HCT116 (cell line): ENCODE data around the gene C11orf68. TPM values are rescaled to one million over a fixed set of nuclear protein-coding genes. Genes with fewer than 3 reads are reported as not detected.

Experiments
- ATAC-seq: fragments of 200-7000 bp; cut with Tn5 transposase; 2 replicates; pipeline ENCODE4 v1.9.1; 2020; ENCODE audit warnings: mild to moderate bottlenecking, moderate library complexity
- BruUV-seq: library from RNA; stranded (reverse); fragments of 400-500 nt; replicated peaks from 2 replicates; lab custom pipeline; 2021; lab: Mats Ljungman, UMichigan
- CTCF ChIA-PET: fragments of 300-600 bp; sonication (Branson Sonifier 250); formaldehyde crosslinking; loops from one replicate; lab custom pipeline; 2021; ENCODE audit warnings: antibody characterized with exemption; lab: Charles Lee
- POLR2A ChIA-PET: fragments of 300-600, 350-600 bp; sonication (Branson Sonifier 250); formaldehyde crosslinking; loops from one replicate; lab custom pipeline; 2021; ENCODE audit warnings: antibody characterized with exemption; lab: Charles Lee
- RAD21 ChIA-PET, 2 experiments: fragments of 300-600 bp; sonication (Branson Sonifier 250); formaldehyde crosslinking; loops; one replicate each; lab custom pipeline; 2023; ENCODE audit warnings: low total read pairs in 2 of 2; ENCODE audit not compliant: uncharacterized antibody in 2 of 2, unreplicated experiment in 2 of 2, low non-redundant PET in 1 of 2; lab: Charles Lee
- DNase-seq: peaks from one replicate; pipeline ENCODE4 v3.0.0-alpha.2; 2010; ENCODE audit warnings: low read depth, low spot score
- H2AFZ ChIP-seq: fragments of 200-600 bp; shearing (Covaris generic), sonication (generic); 2 replicates; pipeline ENCODE4 v1.6.1; 2017; ENCODE audit warnings: low read depth, mixed run types, mixed read lengths, antibody characterized with exemption, low read length; ENCODE audit not compliant: poor library complexity, severe bottlenecking
- H3K27ac ChIP-seq: 2 replicates; pipeline ENCODE4 v1.5.1; 2012; ENCODE audit warnings: low read depth, low read length
- H3K27me3 ChIP-seq: fragments of 200-600 bp; sonication (generic); 2 replicates; pipeline ENCODE4 v1.6.1; 2016; ENCODE audit warnings: mixed run types, low read length, mixed read lengths; ENCODE audit not compliant: insufficient read depth
- H3K36me3 ChIP-seq, 2 experiments: fragments of 200-500 bp in 1 of 2; fragments of 200-600 bp in 1 of 2; sonication (Bioruptor generic) in 1 of 2; sonication (generic) in 1 of 2; 2 replicates each; pipeline versions ENCODE4 v1.5.1 to v1.6.1; 2014 to 2016; ENCODE audit warnings: low read length in 2 of 2, inconsistent platforms in 1 of 2, mixed read lengths in 1 of 2, mixed run types in 1 of 2; ENCODE audit not compliant: insufficient read depth in 2 of 2, control insufficient read depth in 1 of 2
- H3K4me1 ChIP-seq, 2 experiments: fragments of 200-600 bp in 1 of 2; sonication (generic) in 1 of 2; 2 replicates each; pipeline versions ENCODE4 v1.5.1 to v1.6.1; 2012 to 2017; ENCODE audit warnings: low read length in 2 of 2, inconsistent platforms in 1 of 2, mild to moderate bottlenecking in 1 of 2, mixed read lengths in 1 of 2, mixed run types in 1 of 2, moderate library complexity in 1 of 2; ENCODE audit not compliant: insufficient read depth in 2 of 2, control insufficient read depth in 1 of 2
- H3K4me2 ChIP-seq: fragments of 200-600 bp; sonication (generic); 2 replicates; pipeline ENCODE4 v1.6.1; 2017; ENCODE audit warnings: mixed run types, low read length, mixed read lengths
- H3K4me3 ChIP-seq, 2 experiments: fragments of 200-600 bp in 1 of 2; sonication (generic) in 1 of 2; replicated peaks in 1 of 2; 2 replicates each; pipeline ENCODE4 v1.5.1; 2011 to 2016; ENCODE audit warnings: low read length in 2 of 2, control low read depth in 1 of 2, low read depth in 1 of 2, mild to moderate bottlenecking in 1 of 2, mixed read lengths in 1 of 2, mixed run types in 1 of 2
- H3K79me2 ChIP-seq: fragments of 200-600 bp; sonication (generic); 2 replicates; pipeline ENCODE4 v1.6.1; 2017; ENCODE audit warnings: mild to moderate bottlenecking, mixed run types, low read length, moderate library complexity, mixed read lengths; ENCODE audit not compliant: insufficient read depth
- H3K9ac ChIP-seq: fragments of 200-600 bp; sonication (generic); 2 replicates; pipeline ENCODE4 v1.6.1; 2016; ENCODE audit warnings: low read length, mixed read lengths
- H3K9me2 ChIP-seq: fragments of 200-600 bp; sonication (generic), shearing (Covaris generic); 2 replicates; pipeline ENCODE4 v1.6.1; 2017; ENCODE audit warnings: mixed run types, mild to moderate bottlenecking, moderate library complexity; ENCODE audit not compliant: insufficient read depth
- H3K9me3 ChIP-seq, 2 experiments: fragments of 200-500 bp in 1 of 2; fragments of 200-600 bp in 1 of 2; sonication (Bioruptor generic) in 1 of 2; sonication (generic) in 1 of 2; 2 replicates each; pipeline ENCODE4 v1.6.1; 2014 to 2017; ENCODE audit warnings: low read length in 2 of 2, mixed read lengths in 2 of 2, inconsistent platforms in 1 of 2, low read depth in 1 of 2, mild to moderate bottlenecking in 1 of 2, mixed run types in 1 of 2, moderate library complexity in 1 of 2; ENCODE audit not compliant: control insufficient read depth in 1 of 2, insufficient read depth in 1 of 2
- H4K20me1 ChIP-seq: fragments of 200-600 bp; sonication (generic), shearing (Covaris generic); 2 replicates; pipeline ENCODE4 v1.6.1; 2017; ENCODE audit warnings: mixed run types, mild to moderate bottlenecking, moderate library complexity; ENCODE audit not compliant: insufficient read depth
- ATF3 ChIP-seq: IDR thresholded peaks from 2 replicates; pipeline ENCODE4 v1.6.1; 2012
- CBX3 ChIP-seq: IDR thresholded peaks from 2 replicates; pipeline ENCODE4 v1.6.1; 2012; ENCODE audit warnings: low read depth
- CTCF ChIP-seq, 3 experiments: fragments of 200-600 bp in 1 of 3; sonication (generic) in 1 of 3; IDR thresholded peaks in 2 of 3; conservative IDR thresholded peaks in 1 of 3; 2 replicates each; pipeline ENCODE4 v1.5.1; 2012 to 2017; ENCODE audit warnings: low read depth in 2 of 3, low read length in 2 of 3, antibody characterized with exemption in 1 of 3, borderline replicate concordance in 1 of 3, control low read depth in 1 of 3, mild to moderate bottlenecking in 1 of 3, mixed read lengths in 1 of 3, mixed run types in 1 of 3, moderate library complexity in 1 of 3; ENCODE audit not compliant: insufficient read depth in 1 of 3
- ELF1 ChIP-seq: IDR thresholded peaks from 2 replicates; pipeline ENCODE4 v1.6.1; 2012; ENCODE audit warnings: low read depth, borderline replicate concordance
- EZH2 ChIP-seq: fragments of 200-600 bp; sonication (generic); IDR thresholded peaks from 2 replicates; pipeline ENCODE4 v1.6.1; 2017; ENCODE audit warnings: antibody characterized with exemption, mixed run types
- FOSL1 ChIP-seq: IDR thresholded peaks from 2 replicates; pipeline ENCODE4 v1.6.1; 2012; ENCODE audit warnings: low read depth
- JUND ChIP-seq: IDR thresholded peaks from 2 replicates; pipeline ENCODE4 v1.6.1; 2012
- RAD21 ChIP-seq: IDR thresholded peaks from 2 replicates; pipeline ENCODE4 v1.6.1; 2012; ENCODE audit warnings: low read depth, mild to moderate bottlenecking
- REST ChIP-seq: IDR thresholded peaks from 2 replicates; pipeline ENCODE4 v1.6.1; 2012; ENCODE audit warnings: low read depth
- SIN3A ChIP-seq: IDR thresholded peaks from 2 replicates; pipeline ENCODE4 v1.6.1; 2012; ENCODE audit warnings: low read depth
- SP1 ChIP-seq: IDR thresholded peaks from 2 replicates; pipeline ENCODE4 v1.6.1; 2012; ENCODE audit warnings: low read depth
- TCF7L2 ChIP-seq: IDR thresholded peaks from 2 replicates; pipeline ENCODE4 v1.7.0; 2011; ENCODE audit warnings: borderline replicate concordance, inconsistent platforms; ENCODE audit not compliant: insufficient read depth, insufficient read length; ENCODE audit errors: extremely low read depth
- YY1 ChIP-seq: IDR thresholded peaks from 2 replicates; pipeline ENCODE4 v1.6.1; 2011; ENCODE audit warnings: low read length, low read depth, moderate library complexity, mild to moderate bottlenecking; ENCODE audit not compliant: insufficient replicate concordance; ENCODE audit errors: extremely low read depth
- ZNF274 ChIP-seq: fragments of 200-500 bp; sonication (Bioruptor generic); IDR thresholded peaks from 2 replicates; pipeline ENCODE4 v1.6.1; 2014; ENCODE audit warnings: mild to moderate bottlenecking, low read depth, low read length, inconsistent platforms
- intact Hi-C: fragments of 100-400 bp; cut with micrococcal nuclease; formaldehyde crosslinking; loops from 2 replicates; pipeline ENCODE4 v1.10.0; 2022
- total RNA-seq: library from RNA; stranded (reverse); gene quantifications from one replicate; pipeline ENCODE4 v1.2.1, GENCODE V29; 2021; ENCODE audit not compliant: unreplicated experiment

Gene C11orf68
- total RNA-seq, 1 experiment from 2014 or later: 49.8 TPM

GRCh38 chr11:65944191-65944590 lies 25.3 kb upstream of the C11orf68 start:
- ATAC-seq (no peak), DNase-seq (no peak)
- no peaks in the 10 kb centered on the region for H3K79me2 ChIP-seq
- no peaks in the 10 kb centered on the region for H3K9me2 ChIP-seq
- no peak for TF ChIP-seq ZNF274
- BruUV-seq: no TSS peak
- no peak overlapping the region for H3K4me3 ChIP-seq
- no peak overlapping the region for H3K4me2 ChIP-seq
- intact Hi-C loops: no loop called here
- ChIA-PET CTCF (no interaction called here), RAD21 (no interaction called here), POLR2A (no interaction called here)
- no peaks in the 10 kb centered on the region for H3K27me3 ChIP-seq
- no peak overlapping the region for H3K9ac ChIP-seq
- H3K4me1 ChIP-seq: no peaks in the 10 kb centered on the region
- no peaks in the 10 kb centered on the region for H3K36me3 ChIP-seq
- no peaks in the 10 kb centered on the region for H4K20me1 ChIP-seq
- H2AFZ ChIP-seq: no peak overlapping the region
- no peak overlapping the region for H3K27ac ChIP-seq
- H3K9me3 ChIP-seq: no peaks in the 10 kb centered on the region

GRCh38 chr11:65942531-65942930 lies 23.7 kb upstream of the C11orf68 start:
- DNase-seq (no peak), ATAC-seq (no peak)
- Histone ChIP-seq H3K9me2 (no peaks in the 10 kb centered on the region), H3K4me1 (no peaks in the 10 kb centered on the region), H3K27ac (no peak overlapping the region), H3K36me3 (no peaks in the 10 kb centered on the region), H3K9me3 (no peaks in the 10 kb centered on the region), H2AFZ (no peak overlapping the region), H3K9ac (no peak overlapping the region), H3K79me2 (no peaks in the 10 kb centered on the region), H4K20me1 (no peaks in the 10 kb centered on the region), H3K27me3 (no peaks in the 10 kb centered on the region), H3K4me2 (no peak overlapping the region), H3K4me3 (no peak overlapping the region)
- intact Hi-C loops: no loop called here
- ChIA-PET POLR2A (no interaction called here), RAD21 (no interaction called here), CTCF (no interaction called here)
- TF ChIP-seq SIN3A (no peak), JUND (no peak), EZH2 (no peak), ATF3 (no peak), CBX3 (no peak), ZNF274 (no peak), FOSL1 (no peak), YY1 (no peak), ELF1 (no peak), CTCF (IDR thresholded peaks at IDR 0.05 in 2 of 3, conservative IDR thresholded peaks at IDR 0.05 in 1 of 3; ENCODE audit: borderline replicate concordance in 1 of 3, insufficient read depth in 1 of 3, low read depth in 2 of 3, low read length in 2 of 3) (no peak), SP1 (no peak), REST (no peak), TCF7L2 (no peak), RAD21 (no peak)
- no TSS peak for BruUV-seq
